Kidney tubule cell (primary cell): ENCODE results near the gene FGF3.

Experiments used
- DNase-seq: peaks from one replicate; pipeline ENCODE4 v3.0.0-alpha.2; 2018; ENCODE audit warnings: low spot score

Gene FGF3

GRCh38 chr11:69823641-69824265 lies 4.5 kb upstream of the FGF3 start:
- no peak for DNase-seq

GRCh38 chr11:69822676-69823494 lies 3.7 kb upstream of the FGF3 start:
- DNase-seq = no peak

DNA sequence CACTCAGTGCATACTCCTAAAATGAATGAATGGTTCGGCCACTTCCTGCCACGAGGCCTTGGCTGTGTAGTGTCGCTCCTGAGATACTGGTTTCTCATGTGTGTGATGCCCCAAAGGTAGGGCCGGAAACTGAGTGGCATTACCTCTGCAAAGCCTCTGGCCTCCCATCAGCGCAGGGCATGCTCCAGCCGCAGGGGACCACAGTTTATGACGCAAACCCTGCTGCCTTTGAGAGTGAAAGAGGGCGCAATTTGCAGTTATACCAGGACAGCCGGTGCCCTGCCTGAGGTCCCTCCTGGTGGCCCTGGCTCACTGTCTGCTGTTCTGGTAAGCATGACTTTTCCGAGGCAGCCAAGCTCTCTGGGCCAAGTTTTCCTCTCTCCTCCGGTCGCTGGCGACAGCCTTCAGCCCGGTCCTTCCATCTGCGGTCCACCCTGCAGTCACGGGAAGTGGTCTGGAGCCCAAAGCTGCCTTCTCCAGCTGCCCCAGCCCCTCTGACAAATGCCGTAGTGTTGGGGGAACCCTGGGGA lies 2.4 kb upstream of the FGF3 start:
- DNase-seq = no peak

DNA sequence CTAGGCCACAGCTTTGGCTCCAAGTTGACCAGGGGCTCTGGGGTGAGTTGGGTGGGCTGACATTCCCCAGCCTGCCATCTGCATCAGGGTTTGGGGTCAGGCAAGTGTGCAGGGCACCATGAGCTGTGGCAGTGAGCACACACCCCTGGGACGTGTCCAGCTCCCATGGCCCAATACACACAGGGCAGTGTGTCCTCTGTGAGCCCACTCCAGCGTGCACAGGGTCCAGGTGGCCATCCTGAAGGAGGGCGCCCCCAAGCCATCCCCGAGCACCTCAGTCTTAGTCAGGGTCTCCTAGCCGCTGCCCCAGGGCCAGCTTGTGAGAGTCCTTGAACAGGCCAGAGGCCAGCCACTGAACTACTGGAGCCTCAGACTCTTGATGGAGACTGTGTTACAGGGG lies 1.2 kb upstream of the FGF3 start:
- DNase-seq = no peak

GRCh38 chr11:69819541-69820070 lies 390 bp upstream of the FGF3 start:
- no peak for DNase-seq

DNA sequence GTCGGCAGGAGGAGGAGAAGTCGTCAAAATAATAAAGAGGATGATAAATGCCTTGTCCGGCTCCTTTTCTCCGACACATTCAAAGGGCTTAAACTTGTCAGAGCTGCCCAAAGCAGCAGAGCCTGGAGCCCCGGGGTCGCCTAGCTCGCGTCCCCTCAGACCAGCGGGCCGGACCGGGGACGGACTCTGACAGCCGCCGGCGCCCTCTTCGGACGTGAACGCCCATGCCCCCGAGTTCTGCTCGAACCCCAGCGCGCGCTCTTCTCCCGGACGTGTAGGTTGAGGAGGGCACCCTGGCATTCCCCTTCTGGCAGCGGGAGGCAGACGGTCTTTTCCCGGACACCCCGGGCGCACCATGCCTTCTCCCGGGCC lies 999 bp downstream of the FGF3 start:
- DNase-seq = no peak

GRCh38 chr11:69817265-69818230 lies 1.7 kb downstream of the FGF3 start:
- no peak for DNase-seq

GRCh38 chr11:69816671-69817070 lies 2.5 kb downstream of the FGF3 start:
- no peak for DNase-seq

- no peak for DNase-seq
Observed at GRCh38 chr11:69815973-69816372, 3.2 kb downstream of the FGF3 start.

DNA sequence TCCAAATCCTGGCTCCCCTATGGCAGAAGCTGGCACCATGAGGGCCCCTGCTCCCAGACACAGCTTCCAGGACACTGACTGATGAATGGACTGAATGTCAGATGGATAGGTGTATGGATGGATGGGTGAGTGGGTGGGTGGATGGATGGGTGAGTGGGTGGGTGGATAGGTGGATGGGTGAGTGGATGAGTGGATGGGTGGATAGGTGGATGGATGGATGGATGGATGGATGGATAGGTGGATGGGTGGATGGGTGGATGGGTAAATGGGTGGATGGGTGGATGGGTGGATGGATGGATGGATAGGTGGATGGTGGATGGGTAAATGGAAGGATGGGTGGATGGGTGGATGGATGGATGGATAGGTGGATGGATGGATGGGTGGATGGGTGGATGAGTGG lies 4.3 kb downstream of the FGF3 start:
- no peak for DNase-seq

- no peak for DNase-seq
Observed at GRCh38 chr11:69814411-69814810, 4.8 kb downstream of the FGF3 start.

DNA sequence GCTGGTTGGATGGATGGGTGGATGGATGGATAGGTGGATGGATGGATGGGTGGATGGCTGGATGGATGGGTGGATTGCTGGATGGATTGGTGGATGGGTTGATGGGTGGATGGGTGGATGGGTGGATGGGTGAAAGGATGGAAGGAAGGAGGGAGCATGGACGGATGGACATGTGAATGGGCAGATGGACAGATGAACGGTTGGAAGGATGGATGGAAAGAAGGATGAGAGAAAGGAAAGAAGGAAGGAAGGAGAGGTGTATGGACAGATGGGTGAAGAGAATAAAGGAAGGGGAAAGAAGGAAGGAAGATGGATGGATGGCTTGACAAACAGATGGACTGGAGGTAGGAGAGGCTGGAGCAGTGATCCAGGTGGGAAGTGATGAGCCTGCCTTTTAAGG lies 5.4 kb downstream of the FGF3 start:
- no peak for DNase-seq

GRCh38 chr11:69812946-69813345 lies 6.3 kb downstream of the FGF3 start:
- DNase-seq = no peak

GRCh38 chr11:69812256-69812655 lies 7.0 kb downstream of the FGF3 start:
- DNase-seq = no peak

DNA sequence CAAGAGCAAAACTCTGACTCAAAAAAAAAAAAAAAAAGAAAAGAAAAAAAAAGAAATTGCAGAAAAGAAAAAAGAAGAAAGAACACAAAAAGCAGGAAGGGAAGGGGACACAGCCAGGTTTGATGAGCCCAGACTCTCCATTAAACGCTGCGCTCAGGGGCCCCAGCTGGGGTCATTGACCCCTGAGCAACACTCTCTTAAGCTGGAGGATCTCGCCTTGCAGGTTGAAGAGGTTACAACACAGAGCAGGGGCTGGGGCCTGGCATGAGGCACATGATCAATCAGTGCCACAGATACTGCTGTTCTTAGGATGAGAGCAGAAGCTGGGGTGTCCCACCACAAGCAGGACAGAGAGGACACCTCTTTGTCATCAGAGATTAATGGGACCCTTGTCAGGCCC lies 7.8 kb downstream of the FGF3 start:
- DNase-seq = no peak

GRCh38 chr11:69810289-69811118 lies 8.7 kb downstream of the FGF3 start:
- no peak for DNase-seq

- no peak for DNase-seq
Observed at GRCh38 chr11:69808667-69809086, 10.5 kb downstream of the FGF3 start.

GRCh38 chr11:69807106-69807815 lies 12.0 kb downstream of the FGF3 start:
- no peak for DNase-seq

DNA sequence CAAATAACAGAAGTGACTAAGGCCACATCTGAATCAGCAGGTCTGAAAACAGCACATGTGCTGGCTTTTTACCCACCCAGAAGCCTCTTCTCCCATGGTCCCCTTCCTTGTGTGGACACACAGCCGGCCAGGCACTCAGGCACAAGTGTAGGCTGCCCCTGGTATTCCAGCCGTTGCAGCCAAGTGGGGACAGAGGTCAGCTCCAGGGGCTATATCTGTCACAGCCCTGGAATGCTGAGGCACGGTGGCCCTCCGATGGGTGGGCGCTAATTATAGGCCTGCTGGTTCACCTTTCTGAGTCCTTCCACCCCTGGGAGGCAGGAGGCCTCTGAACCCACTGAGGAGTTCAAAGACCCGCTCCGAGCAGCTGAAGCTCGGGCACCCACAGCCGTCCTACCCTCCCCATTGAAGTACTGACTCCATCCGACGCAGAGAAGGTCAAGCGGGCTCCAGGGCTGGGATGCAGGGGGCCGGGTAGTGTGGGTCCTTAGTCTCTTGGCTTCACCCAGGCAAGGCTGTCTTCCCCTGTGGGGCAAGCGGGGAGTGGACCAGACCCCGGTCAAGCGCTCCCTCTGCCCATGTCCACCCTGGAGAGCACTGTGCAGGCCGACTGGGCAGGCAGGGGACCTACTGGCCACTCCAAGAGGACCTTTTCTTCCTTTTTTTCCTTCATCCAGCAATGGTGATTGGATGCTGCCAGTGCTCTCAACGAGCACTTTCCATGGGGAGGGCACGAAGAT lies 14.3 kb downstream of the FGF3 start:
- DNase-seq = no peak
